Panc1 (cell line): ENCODE results near the gene ZNF805.

Experiments
- CTCF ChIP-seq: fragments of 450-650 bp; IDR thresholded peaks from 2 replicates; pipeline ENCODE4 v1.5.1; 2017; ENCODE audit warnings: mild to moderate bottlenecking
- POLR2AphosphoS5 ChIP-seq: IDR thresholded peaks from 2 replicates; pipeline ENCODE4 v1.6.1; 2012; ENCODE audit warnings: mild to moderate bottlenecking, low read depth, low read length, moderate library complexity
- SIN3A ChIP-seq: IDR thresholded peaks from 2 replicates; pipeline ENCODE4 v1.6.1; 2012; ENCODE audit warnings: low read depth, mild to moderate bottlenecking, low read length, moderate library complexity, borderline replicate concordance; ENCODE audit not compliant: insufficient read depth

DNA sequence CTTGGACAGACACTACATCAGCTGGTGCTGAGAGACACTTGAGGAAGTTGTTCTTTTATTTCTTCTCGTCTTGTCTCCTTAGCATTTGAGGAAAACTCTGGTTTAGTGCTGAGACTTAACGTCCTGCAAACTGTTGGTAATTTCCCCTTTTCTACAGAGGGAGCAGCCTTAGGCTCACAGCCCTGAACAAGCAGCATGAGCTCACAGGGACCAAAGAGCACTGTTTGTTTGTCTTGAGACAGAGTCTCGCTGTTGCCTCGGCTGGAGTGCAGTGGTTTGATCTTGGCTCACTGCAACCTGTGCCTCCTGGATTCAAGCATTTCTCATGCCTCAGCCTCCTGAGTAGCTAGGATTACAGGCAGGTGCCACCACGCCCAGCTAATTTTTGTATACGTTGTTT lies 5.5 kb downstream of the ZNF805 start:
- no peak for TF ChIP-seq POLR2AphosphoS5
- TF ChIP-seq CTCF: no peak
- TF ChIP-seq SIN3A: no peak
